ENCODE results near the gene ANO1.

- TF ChIP-seq CTCF (IDR thresholded peaks at IDR 0.05; ENCODE audit: insufficient read depth, low read length, poor library complexity, severe bottlenecking) (no peak), EZH2phosphoT487 (conservative IDR thresholded peaks at IDR 0.05; ENCODE audit: low read length) (no peak)
Measured at GRCh38 chr11:70155386-70155785, 77.3 kb downstream of the ANO1 start.

Data from SU-DHL-6 (cell line).